Right lung (tissue), 5 donors: ENCODE results near the gene EVA1B. TPM values are rescaled to one million over a fixed set of nuclear protein-coding genes. Genes with fewer than 3 reads are reported as not detected.

Source experiments
- DNase-seq, 2 donors: peaks; one replicate each; pipeline ENCODE4 v3.0.0-alpha.2; 2013
- polyA plus RNA-seq, 5 donors: library from polyadenylated mRNA; unstranded; fragments of 120-200 nt; gene quantifications; one replicate each; pipeline versions ENCODE4 v1.2.1 to v1.2.3, GENCODE V29; 2013; ENCODE audit warnings: inconsistent platforms in 1 of 5, low replicate concordance in 1 of 5; ENCODE audit not compliant: insufficient read length in 5 of 5, insufficient read depth in 1 of 5

EVA1B gene
- polyA plus RNA-seq, 5 donors: 22.1 to 81.6 (median 33.3) TPM

DNA sequence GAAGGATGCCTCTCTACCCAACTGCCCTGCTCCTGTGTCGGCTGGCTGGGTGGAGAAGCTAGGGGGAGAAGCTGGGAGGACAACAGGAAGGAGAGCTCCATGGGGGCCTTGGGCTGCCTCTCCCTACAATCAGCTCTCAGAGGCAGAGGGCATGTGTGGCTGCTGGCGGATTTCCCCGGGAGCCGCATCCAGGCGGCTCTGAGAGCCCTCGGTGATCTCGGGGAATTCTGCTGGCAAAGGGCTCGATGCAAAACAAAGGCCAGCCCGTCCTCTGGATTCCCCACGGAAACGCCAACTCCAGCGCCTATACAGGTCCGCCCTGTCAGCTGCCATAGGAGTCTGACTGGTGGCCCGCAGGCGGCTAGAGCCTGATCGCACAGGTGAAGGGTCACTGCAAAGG is 26.4 kb upstream of the EVA1B start:
- no peak for DNase-seq

DNA sequence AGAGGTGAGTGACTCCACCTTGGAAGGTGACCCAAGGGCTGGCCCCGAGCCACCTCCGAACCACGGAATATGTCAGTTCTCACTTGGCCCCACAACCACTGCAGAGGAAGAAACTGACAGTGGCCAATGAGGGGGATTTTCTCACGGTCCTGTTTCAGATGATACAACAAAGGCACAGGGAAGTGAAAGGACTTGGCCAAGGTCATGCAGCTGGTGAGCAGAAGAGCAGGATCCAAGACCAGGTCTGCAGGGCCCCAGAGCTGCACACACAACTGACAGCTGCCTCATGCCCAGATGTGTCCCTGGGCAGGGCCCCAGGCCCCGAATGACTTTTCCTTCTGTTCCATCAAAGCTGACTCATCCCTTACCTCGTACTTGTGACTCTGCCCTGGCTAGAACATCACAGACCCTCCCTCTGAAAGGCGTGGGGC is 25.8 kb upstream of the EVA1B start:
- no peak for DNase-seq

DNA sequence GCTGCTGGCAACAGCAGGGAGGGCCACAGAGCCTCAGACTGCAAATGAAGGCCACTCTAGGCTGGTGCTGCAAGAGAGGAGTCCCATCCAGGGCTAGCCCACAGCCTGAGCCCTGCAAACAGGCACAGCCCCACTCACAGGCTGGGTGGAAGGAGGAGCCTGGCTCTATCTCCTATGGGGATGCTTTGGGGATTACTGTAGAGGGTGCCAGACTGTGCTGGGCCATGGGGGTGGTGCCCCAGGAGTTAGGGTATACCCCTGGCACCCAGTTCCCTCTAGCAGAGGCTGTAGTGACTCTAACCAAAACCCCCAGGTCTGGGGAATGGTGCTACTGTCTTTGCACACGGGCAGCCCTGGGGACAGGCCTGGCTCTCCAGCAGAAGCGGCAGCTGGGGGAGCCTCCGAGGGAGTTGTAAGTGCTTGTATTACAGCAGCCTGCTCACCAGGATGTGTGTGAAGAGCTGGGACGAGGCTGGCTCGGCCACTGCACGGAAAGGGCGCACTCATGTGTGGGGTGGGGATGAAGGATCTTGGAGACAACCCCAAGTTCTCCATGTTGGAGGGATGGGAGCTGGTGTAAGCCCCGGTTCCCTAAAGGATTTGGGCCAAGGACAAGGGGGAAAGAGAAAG is 23.4 kb upstream of the EVA1B start:
- no peak for DNase-seq

DNA sequence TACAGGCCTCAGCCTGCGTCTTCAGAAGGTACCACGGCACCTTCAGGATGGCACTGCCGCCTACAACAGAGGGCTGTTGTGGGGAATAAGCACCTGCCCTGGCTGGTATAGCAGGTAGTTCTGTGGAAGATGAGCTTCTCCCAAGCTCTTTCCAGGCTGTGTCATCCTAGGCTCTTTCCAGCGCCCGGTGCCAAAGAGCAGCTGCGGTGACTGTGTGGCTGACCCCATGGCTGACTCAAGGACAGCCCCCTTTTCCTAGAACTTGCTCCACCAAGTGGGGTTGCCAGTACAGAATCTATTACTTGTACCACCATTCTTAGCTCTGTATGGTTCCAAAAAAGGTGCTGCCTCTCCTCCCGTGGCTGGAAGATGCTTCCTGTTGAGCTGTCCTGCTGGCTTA is 21.9 kb upstream of the EVA1B start:
- DNase-seq: no peak

DNA sequence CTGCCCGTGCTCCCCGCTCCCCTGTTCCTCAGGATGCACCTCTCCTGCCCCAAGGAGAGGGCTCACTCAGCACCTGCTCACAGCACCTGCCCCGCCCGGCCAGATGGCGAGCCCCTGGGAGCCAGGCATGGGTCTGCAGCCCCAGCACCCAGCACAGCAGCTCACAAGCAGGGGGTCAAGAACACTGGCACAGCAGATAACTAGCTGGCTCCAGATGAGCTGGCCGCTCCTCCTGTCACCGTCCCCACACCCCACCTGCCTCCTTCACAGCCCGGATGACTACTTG is 20.9 kb upstream of the EVA1B start:
- no peak for DNase-seq

DNA sequence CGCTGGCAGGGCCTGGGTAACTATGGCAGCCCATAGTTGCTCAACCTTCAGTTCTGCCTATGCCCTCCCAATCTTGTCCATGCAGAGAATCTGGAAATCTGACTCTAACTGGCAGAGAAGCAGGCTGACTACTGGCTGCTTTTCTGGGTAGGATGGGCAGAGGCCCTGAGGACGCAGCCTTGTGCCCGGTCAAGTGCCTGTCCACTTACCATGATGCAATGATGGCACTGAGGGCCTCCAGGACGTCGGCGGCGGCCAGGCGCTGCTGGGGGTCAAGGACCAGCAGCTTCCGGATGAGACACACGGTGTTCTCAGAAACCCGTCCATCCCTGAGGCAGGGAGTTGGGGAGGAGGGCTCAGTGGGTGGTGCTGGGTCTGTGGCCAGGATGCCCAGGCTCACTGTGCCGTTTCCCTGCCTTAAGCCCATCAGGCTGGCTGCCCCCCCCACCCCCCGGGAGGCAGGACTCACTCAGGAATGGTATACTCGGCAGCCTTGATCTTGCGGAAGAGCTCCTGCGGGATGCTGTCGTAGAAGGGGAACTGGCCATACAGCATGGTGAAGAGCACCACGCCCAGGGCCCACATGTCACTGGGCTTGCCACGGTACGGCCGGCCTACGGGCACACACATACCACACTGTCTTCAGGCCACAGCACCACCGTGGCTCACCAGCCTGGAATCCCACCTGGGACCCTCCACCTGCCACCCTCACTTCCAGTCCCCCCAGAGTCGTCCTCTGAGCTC is 20.4 kb upstream of the EVA1B start:
- DNase-seq: no peak

DNA sequence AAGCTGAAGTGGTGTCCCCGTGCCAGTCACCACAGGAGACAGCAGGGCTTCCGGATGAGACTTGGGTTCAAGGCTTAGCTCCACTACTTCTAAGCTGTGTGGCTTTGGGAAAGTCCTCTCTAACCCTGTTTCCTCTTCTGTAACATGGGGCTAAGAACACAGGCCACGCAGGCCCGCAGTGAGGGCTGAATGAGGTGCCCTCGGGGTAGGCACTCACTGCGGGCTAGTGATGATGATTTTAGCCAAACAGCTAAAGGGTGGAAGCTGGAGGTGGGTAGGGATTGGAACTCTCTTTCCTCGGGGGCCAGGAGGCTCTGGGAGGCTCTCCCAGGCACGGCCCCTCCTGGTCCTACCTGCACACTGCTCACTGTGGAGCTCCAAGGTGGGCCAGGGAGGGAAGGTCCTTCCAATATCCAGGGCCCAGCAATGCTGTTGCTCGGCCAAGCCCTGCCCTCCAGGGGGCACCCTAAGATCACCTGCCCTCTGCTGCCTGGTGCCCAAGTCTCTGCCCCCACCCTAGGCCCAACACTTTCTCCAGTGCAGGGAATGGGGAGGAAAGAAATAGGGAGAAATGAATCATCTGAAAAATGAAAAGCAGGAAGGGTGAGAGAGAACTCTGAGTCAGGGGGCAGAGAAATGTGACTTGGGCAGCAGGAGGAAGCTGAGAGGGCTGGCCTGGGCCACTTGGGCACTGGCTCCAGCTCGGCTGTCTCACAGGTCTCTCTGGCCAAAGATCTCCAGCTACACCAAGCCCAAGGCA is 19.2 kb upstream of the EVA1B start:
- no peak for DNase-seq

DNA sequence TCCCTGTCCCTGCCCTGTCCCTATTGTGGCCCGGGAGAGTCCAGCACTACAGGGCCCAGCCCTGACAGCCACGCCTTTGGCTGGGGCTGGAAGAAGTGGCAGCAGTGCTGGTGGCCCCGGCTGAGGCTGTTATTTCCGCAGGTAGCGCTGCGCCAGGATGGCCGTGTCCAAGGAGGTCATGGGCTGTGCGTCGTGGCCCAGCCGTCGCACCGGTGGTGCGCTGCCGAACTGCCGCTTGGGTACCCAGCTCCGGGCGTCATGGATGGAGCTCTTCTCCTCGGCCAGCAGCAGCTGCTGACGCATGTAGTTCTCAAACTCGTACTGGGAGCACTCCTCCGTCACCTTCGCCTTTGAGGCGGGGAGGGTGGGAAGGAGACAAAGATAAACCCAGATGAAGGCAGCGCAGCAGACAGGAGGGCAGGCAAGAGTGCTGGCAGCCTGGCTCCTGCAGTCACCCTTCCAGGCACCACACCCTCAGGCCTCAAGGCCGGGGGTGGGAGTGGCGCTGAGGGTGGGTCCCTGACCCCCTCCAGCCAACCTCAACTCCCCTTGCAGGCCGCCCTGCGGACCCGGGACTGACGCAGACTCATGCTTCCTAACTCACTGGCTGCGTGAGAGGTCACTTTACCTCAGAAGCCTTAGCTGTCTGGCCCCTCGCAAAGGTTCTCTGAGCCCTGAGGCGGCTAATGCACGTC is 18.3 kb upstream of the EVA1B start:
- DNase-seq: no peak

DNA sequence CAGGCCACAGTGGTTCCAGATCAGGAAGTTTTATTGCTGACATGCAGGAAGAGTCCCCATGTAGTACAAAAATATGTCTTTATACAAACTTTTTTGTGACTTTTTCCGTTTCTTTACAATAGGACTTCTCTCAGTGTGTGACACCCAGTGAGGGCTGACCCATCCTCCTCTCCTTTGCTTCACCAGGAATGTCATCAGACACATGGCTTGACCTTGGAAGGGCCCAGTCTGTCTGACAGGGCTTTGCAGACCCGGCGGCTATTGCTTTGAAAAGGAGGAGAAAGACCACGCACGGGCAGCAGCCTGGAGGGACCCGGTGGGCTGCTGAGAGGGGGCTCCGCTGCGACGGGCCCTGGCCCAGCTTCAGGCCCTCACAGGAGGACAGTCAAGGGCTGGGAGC is 16.2 kb upstream of the EVA1B start:
- DNase-seq: no peak

DNA sequence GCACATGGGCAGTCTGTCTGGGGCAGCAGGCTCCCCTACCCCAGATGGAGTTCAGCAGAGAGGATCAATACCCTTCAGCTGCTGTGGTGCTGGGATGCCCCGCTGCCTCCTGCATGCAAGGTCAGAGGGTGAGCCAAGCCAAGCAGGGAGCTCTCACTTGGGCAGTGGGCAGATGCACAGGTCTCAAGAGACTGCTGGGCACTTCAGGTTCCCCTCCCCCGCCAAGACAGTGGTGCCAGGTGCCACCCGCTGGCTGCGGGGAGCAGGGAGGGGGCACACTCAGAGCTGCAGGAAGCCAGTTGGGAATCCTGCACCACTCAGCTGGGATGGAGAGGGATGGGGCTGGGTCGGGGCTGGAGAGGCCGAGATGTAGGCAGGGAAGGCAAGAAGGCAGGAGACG is 15.8 kb upstream of the EVA1B start:
- DNase-seq: no peak

DNA sequence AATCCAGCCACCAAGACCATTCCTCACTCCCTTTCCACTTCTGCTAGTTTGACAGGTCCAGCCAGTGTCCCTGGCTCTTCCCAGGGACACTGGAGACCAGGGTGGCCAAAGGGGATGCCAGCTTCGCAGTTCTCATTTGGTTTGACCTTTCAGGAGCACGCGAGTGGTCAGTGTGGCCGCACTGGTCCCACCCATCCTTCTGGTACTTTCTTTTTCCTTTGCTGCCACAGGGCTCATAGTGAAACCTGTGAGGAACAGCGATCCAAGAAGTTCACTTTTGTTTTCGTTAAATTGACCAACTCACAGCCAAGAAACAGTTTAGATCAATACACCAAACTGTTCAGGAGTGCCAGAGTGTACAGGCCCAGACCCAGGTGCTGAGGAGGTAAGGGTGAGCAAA is 14.4 kb upstream of the EVA1B start:
- no peak for DNase-seq

DNA sequence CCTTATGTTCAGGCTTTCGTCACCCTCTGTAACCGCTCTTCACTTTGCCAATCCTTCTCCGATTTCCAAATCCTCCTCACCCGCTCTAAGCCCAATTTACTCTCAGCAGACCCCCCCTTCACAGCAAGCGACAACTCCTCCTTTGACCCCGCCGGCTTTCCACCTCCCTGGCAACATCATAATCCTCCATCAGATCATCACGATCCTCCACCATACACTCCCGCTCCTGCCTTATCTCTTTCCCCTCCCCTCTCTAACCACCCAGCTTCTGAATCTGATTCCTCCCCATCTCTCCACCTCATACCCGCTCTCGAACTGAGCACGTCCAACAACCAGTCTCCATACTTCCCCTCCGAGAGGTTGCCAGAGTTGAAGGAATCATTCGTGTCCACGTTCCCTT is 7.5 kb upstream of the EVA1B start:
- no peak for DNase-seq

DNA sequence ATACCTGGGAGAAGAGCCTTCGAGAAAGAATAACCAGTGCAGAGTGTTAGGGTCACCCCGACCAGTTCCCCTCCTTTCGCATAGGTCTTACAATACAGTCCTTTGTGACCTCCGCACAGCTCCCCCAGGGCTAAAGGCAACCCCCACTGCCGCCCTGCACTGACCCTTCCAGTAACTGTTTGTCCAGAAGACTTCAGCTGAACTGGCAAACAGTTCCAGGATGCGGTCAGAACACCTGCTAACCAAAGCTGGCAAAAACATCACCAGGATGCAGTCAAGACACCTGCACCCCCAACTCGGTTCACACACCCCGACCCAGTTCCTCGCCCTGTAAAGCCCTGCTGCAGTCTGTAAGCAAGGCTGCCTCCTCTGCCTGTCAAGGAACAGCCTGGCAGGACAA is 6.4 kb upstream of the EVA1B start:
- DNase-seq: no peak

DNA sequence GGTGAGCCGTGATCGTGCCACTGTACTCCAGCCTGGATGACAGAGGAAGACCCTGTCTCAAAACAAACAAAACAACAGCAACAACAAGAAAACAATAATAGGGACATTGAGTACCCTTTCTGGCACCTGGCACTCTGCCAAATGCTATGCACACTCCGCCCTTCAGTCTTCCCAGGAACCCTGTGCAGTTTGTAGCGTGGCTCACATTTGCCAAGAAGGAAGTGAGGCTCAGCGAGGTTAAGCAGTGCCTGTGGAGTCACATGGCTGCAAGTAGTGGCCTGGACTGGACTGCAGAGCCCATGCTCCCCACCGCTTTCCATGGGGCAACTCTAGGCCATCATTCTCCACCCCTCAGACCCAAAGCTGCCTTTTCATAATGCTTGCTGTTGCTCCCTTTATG is 5.3 kb upstream of the EVA1B start:
- no peak for DNase-seq

DNA sequence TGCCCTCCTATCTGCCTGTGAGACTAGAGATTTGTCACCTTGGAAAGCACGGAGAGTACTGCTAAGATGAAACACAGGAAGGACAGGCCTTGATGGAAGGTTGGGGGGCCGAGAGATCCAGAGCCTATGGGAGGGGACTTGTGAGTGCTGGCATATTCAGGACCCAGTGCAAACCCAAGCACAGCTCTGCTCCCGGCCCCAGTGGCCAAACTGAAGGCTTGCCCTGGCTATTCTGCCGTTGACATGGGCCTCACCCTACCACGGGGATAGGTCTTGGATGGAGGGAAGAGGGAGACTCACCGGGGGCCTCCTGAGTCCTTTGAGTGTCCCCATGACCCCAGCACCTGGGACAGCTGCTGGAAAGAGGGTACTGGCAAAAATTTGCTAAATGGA is 4.6 kb upstream of the EVA1B start:
- DNase-seq: no peak

DNA sequence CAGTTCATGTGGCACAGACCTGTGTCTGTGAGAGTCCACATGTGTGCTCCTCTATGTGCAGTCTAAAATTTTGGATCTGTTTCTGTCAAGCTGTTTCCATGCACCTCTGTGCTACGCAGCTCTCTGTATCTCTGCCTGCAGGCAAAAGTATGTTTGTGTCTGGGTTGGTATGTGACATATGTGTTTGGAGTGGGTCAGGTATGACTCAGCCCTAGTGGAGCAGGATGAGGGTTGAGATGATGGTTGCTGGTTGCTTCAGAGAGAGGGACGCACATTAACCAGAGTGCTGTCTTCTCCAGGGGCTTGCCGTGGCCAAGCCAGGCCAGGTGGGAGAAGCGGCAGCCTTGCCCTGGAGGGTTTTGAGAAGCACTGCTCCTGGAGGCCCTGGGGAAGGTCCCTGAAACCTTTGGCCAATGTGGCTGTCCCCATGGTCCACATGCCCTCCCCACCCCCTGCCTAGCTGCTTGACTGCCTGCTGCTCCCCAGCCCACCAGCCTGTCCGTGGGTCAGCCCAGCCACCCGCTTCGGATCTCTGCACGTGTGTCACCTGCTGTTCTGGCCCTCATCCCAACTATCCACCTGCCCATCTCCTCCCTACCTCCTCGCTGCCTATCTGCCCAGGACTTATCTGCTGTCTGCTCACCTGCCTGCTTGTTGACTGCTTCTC is 4.1 kb upstream of the EVA1B start:
- no peak for DNase-seq

DNA sequence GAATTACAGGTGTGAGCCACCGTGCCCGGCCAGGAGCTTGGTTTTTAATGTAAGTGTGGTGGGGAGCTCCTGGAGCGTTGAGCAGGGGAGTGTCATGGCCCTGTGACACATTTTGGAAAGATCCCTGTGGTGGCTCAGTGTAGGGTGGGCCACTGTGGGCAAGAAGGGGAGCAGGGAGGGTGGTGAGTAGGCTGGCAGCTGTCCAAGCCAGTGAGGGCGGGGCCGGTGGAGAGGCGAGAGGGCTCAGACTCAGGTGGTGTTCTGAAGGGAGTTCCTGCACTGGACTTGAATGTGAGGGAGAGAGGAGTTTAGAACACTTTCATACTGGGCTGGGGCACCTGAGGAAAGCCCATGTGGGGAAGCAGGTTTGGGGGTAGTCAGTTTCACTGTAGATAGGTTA is 3.1 kb upstream of the EVA1B start:
- DNase-seq: no peak

DNA sequence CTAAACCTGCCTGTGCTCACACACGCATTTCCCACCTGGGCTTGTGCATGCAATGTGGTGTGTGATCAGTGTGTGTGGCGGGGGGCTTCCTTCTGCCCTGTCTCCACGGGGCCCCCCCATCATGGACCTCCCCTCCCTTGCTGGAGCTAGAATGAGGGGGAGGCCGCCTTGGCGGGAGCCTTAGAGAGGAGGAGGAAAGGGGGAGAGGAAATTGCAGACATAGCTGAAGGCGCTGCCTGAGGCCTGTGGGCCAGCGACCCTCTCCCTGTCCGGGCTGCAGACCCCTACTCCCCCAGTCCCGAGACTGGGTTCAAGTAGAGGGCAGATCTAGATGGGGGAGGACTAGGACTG is 883 bp upstream of the EVA1B start:
- DNase-seq: no peak

DNA sequence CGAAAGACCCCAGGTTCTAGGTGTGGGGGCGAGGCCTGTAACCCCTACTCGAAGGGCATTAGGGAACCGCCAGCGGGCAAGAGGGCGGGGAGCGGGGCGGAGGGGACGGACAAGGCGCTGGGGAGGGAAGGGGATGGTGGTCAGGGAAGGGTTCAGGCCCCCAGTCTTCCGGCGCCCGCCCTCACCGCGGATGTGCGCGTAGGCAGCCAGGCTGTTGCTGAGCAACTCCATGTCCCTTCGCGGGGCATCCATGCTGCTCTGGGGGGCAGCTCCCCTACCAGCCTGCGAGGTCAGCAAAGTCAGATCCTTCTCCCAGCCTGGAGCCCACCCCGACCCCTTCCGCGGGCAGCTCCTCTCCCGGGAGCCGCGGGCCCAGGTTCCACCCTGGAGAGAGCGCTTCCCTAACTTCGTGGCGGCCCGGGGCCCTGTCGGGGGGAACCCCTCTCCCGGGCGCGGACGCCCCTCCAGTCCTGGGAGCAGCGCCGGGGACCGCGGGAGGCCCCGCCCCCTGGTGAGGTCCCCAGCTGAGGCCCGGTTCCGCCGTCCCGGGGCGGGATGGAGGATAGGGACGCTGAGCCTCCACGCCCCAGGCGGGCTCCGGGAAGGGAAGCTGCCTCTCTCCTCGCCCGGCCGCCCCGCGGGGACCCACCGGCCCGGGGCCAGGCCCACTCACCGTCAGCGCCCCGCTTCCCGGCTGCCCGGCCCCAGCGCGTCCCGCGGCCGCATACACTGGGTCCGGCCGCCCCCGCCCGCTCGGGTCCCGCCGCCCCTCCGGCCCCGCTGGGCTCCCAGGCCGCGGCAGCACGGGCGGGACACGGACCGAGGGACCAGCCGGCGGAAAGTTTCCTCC is 434 bp downstream of the EVA1B start:
- peak in 1 of 2 donors; percentile 56 for DNase-seq

DNA sequence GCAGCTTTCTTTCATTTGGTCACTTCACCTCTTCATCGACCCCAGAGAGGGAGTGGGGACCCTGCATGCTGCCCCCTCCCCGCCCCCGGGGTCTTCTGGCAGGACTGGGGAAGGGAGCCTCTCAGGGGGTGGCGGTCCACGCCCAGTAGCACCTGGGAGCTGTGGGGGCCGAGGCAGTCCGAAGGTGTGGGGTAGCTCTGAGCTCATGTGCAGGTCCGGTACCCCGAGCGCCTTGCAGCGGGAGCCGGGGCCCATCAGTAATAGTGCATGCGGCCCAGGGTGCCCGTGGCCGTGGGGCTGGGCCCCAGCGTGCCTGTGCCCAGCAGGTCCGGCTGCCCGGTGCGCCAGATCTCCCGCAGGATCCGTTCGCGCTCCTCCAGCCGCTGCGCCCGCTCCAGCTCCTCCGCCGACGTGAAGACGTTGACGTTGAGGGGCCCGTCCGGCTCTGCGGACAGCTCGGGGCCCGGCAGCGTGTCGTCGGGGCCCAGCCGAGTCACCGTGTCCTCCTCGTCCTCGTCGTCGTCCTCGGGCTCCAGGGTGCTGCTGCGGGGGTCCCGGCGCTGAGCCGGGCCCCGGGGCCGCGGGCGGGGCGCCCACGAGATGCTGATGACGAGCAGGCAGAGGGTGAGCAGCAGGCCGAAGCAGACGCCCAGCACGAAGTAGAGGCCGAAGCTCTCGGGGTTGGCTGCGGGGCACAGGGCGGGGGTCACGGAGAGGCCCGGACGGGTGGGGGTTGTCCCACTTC is 1.2 kb downstream of the EVA1B start:
- DNase-seq: no peak
